Pons (tissue), 1 donor: ENCODE results near the gene PRKCA.
A peak's percentile ranks its signal among the peaks of the same experiment; 100 is the strongest.
"Not testable (repeated sequence)": the region's sequence is repeated elsewhere in the genome, so short reads cannot be mapped to it uniquely, and the experiment has no call there.

Source experiments
- DNase-seq: peaks from one replicate; pipeline ENCODE4 v3.0.0-alpha.2; 2016; ENCODE audit warnings: low spot score

PRKCA gene

GRCh38 chr17:66353937-66354401, 51.6 kb downstream of the PRKCA start:
- DNase-seq, result no peak

- no peak for DNase-seq
Measured at GRCh38 chr17:66354472-66354871, 52.1 kb downstream of the PRKCA start.

- no peak for DNase-seq
Measured at GRCh38 chr17:66354981-66355380, 52.6 kb downstream of the PRKCA start.

GRCh38 chr17:66355510-66355909, 53.1 kb downstream of the PRKCA start:
- DNase-seq, result no peak

- no peak for DNase-seq
Measured at GRCh38 chr17:66357037-66357436, 54.6 kb downstream of the PRKCA start.

GRCh38 chr17:66359351-66359750, 56.9 kb downstream of the PRKCA start:
- no peak for DNase-seq

GRCh38 chr17:66360961-66361565, 58.6 kb downstream of the PRKCA start:
- DNase-seq, result not testable (repeated sequence)

GRCh38 chr17:66364508-66364907, 62.1 kb downstream of the PRKCA start:
- DNase-seq, result no peak

GRCh38 chr17:66364990-66365490, 62.6 kb downstream of the PRKCA start:
- DNase-seq, result no peak

- no peak for DNase-seq
Measured at GRCh38 chr17:66365903-66366302, 63.5 kb downstream of the PRKCA start.

GRCh38 chr17:66367107-66367506, 64.7 kb downstream of the PRKCA start:
- DNase-seq, result no peak

GRCh38 chr17:66369830-66370229, 67.4 kb downstream of the PRKCA start:
- DNase-seq, result no peak

GRCh38 chr17:66371561-66371960, 69.1 kb downstream of the PRKCA start:
- no peak for DNase-seq

GRCh38 chr17:66372182-66372581, 69.8 kb downstream of the PRKCA start:
- no peak for DNase-seq

- DNase-seq, result no peak
Measured at GRCh38 chr17:66373079-66373478, 70.7 kb downstream of the PRKCA start.

GRCh38 chr17:66373944-66374817, 71.8 kb downstream of the PRKCA start:
- peak; percentile 81 for DNase-seq

- DNase-seq, result no peak
Measured at GRCh38 chr17:66375121-66375520, 72.7 kb downstream of the PRKCA start.

GRCh38 chr17:66378296-66378695, 75.9 kb downstream of the PRKCA start:
- no peak for DNase-seq

- no peak for DNase-seq
Measured at GRCh38 chr17:66379544-66379943, 77.1 kb downstream of the PRKCA start.

GRCh38 chr17:66379996-66380395, 77.6 kb downstream of the PRKCA start:
- DNase-seq, result no peak

GRCh38 chr17:66381701-66382362, 79.4 kb downstream of the PRKCA start:
- no peak for DNase-seq

- no peak for DNase-seq
Measured at GRCh38 chr17:66383333-66383732, 80.9 kb downstream of the PRKCA start.
